ENCODE measurements around the gene SGPL1. TPM values are rescaled to one million over a fixed set of nuclear protein-coding genes. Genes with fewer than 3 reads are reported as not detected.

The SGPL1 gene
- total RNA-seq, 1 donor from 2014 or later = 37.1 TPM

- Histone ChIP-seq H3K27me3 (ENCODE audit: control insufficient read depth in 3 of 3, insufficient read depth in 3 of 3, low read length in 3 of 3) (peaks cover 0 to 3% (median 0%) of the 10 kb centered on the region in 3 donors), H3K4me3 (ENCODE audit: low read length in 3 of 3) (no peak overlapping the region), H3K9ac (ENCODE audit: low read depth in 1 of 3, low read length in 3 of 3) (no peak overlapping the region), H3K4me1 (ENCODE audit: control insufficient read depth in 3 of 3, insufficient read depth in 3 of 3, low read length in 3 of 3) (peaks cover 0 to 4% (median 2%) of the 10 kb centered on the region in 3 donors), H3K9me3 (ENCODE audit: control insufficient read depth in 3 of 3, low read length in 3 of 3) (no peaks in the 10 kb centered on the region), H3K36me3 (ENCODE audit: control insufficient read depth in 3 of 3, insufficient read depth in 3 of 3, low read length in 3 of 3) (no peaks in the 10 kb centered on the region), H3K27ac (ENCODE audit: low read depth, low read length) (no peak overlapping the region)
Measured at GRCh38 chr10:70899096-70899495, 83.3 kb downstream of the SGPL1 start.

- no peak overlapping the region for H3K9ac ChIP-seq (ENCODE audit: low read depth in 1 of 3, low read length in 3 of 3)
Measured at GRCh38 chr10:70901276-70901878, 85.6 kb downstream of the SGPL1 start.

GRCh38 chr10:70902661-70903261 lies 87.0 kb downstream of the SGPL1 start:
- Histone ChIP-seq H3K27me3 (ENCODE audit: control insufficient read depth in 3 of 3, insufficient read depth in 3 of 3, low read length in 3 of 3) (peaks cover 0 to 3% (median 3%) of the 10 kb centered on the region in 3 donors), H3K4me3 (ENCODE audit: low read length in 3 of 3) (peak overlapping the region in 1 of 3 donors; percentile 29), H3K4me1 (ENCODE audit: control insufficient read depth in 3 of 3, insufficient read depth in 3 of 3, low read length in 3 of 3) (peaks cover 7 to 10% (median 8%) of the 10 kb centered on the region in 3 donors), H3K27ac (ENCODE audit: low read depth, low read length) (no peak overlapping the region), H3K9ac (ENCODE audit: low read depth in 1 of 3, low read length in 3 of 3) (no peak overlapping the region), H3K36me3 (ENCODE audit: control insufficient read depth in 3 of 3, insufficient read depth in 3 of 3, low read length in 3 of 3) (no peaks in the 10 kb centered on the region), H3K9me3 (ENCODE audit: control insufficient read depth in 3 of 3, low read length in 3 of 3) (no peaks in the 10 kb centered on the region)

More at GRCh38 chr10:70901276-70901878, 85.6 kb downstream of the SGPL1 start:
- Histone ChIP-seq H3K9me3 (ENCODE audit: control insufficient read depth in 3 of 3, low read length in 3 of 3) (no peaks in the 10 kb centered on the region), H3K36me3 (ENCODE audit: control insufficient read depth in 3 of 3, insufficient read depth in 3 of 3, low read length in 3 of 3) (no peaks in the 10 kb centered on the region), H3K4me3 (ENCODE audit: low read length in 3 of 3) (no peak overlapping the region), H3K27me3 (ENCODE audit: control insufficient read depth in 3 of 3, insufficient read depth in 3 of 3, low read length in 3 of 3) (peaks cover 0 to 3% (median 0%) of the 10 kb centered on the region in 3 donors), H3K4me1 (ENCODE audit: control insufficient read depth in 3 of 3, insufficient read depth in 3 of 3, low read length in 3 of 3) (peaks cover 0 to 4% (median 2%) of the 10 kb centered on the region in 3 donors), H3K27ac (ENCODE audit: low read depth, low read length) (no peak overlapping the region)

- Histone ChIP-seq H3K4me3 (ENCODE audit: low read length in 3 of 3) (peak overlapping the region in 1 of 3 donors; percentile 29), H3K27ac (ENCODE audit: low read depth, low read length) (no peak overlapping the region), H3K36me3 (ENCODE audit: control insufficient read depth in 3 of 3, insufficient read depth in 3 of 3, low read length in 3 of 3) (no peaks in the 10 kb centered on the region), H3K9ac (ENCODE audit: low read depth in 1 of 3, low read length in 3 of 3) (no peak overlapping the region), H3K9me3 (ENCODE audit: control insufficient read depth in 3 of 3, low read length in 3 of 3) (no peaks in the 10 kb centered on the region), H3K4me1 (ENCODE audit: control insufficient read depth in 3 of 3, insufficient read depth in 3 of 3, low read length in 3 of 3) (peaks cover 7 to 17% (median 13%) of the 10 kb centered on the region in 3 donors), H3K27me3 (ENCODE audit: control insufficient read depth in 3 of 3, insufficient read depth in 3 of 3, low read length in 3 of 3) (peaks cover 0 to 3% (median 3%) of the 10 kb centered on the region in 3 donors)
Measured at GRCh38 chr10:70903262-70903921, 87.6 kb downstream of the SGPL1 start.

- Histone ChIP-seq H3K27me3 (ENCODE audit: control insufficient read depth in 3 of 3, insufficient read depth in 3 of 3, low read length in 3 of 3) (peaks cover 0 to 3% (median 3%) of the 10 kb centered on the region in 3 donors), H3K9ac (ENCODE audit: low read depth in 1 of 3, low read length in 3 of 3) (no peak overlapping the region)
Measured at GRCh38 chr10:70905071-70906021, 89.6 kb downstream of the SGPL1 start.

GRCh38 chr10:70906031-70906783 lies 90.5 kb downstream of the SGPL1 start:
- H3K27me3 ChIP-seq (ENCODE audit: control insufficient read depth in 3 of 3, insufficient read depth in 3 of 3, low read length in 3 of 3) = peaks cover 0 to 3% (median 3%) of the 10 kb centered on the region in 3 donors
- H3K4me3 ChIP-seq (ENCODE audit: low read length in 3 of 3) = no peak overlapping the region
- H3K9me3 ChIP-seq (ENCODE audit: control insufficient read depth in 3 of 3, low read length in 3 of 3) = no peaks in the 10 kb centered on the region
- no peak overlapping the region for H3K27ac ChIP-seq (ENCODE audit: low read depth, low read length)
- H3K4me1 ChIP-seq (ENCODE audit: control insufficient read depth in 3 of 3, insufficient read depth in 3 of 3, low read length in 3 of 3) = peaks cover 7 to 17% (median 13%) of the 10 kb centered on the region in 3 donors
- H3K9ac ChIP-seq (ENCODE audit: low read depth in 1 of 3, low read length in 3 of 3) = no peak overlapping the region
- no peaks in the 10 kb centered on the region for H3K36me3 ChIP-seq (ENCODE audit: control insufficient read depth in 3 of 3, insufficient read depth in 3 of 3, low read length in 3 of 3)

More at GRCh38 chr10:70905071-70906021, 89.6 kb downstream of the SGPL1 start:
- Histone ChIP-seq H3K9me3 (ENCODE audit: control insufficient read depth in 3 of 3, low read length in 3 of 3) (no peaks in the 10 kb centered on the region), H3K27ac (ENCODE audit: low read depth, low read length) (no peak overlapping the region), H3K36me3 (ENCODE audit: control insufficient read depth in 3 of 3, insufficient read depth in 3 of 3, low read length in 3 of 3) (no peaks in the 10 kb centered on the region), H3K4me1 (ENCODE audit: control insufficient read depth in 3 of 3, insufficient read depth in 3 of 3, low read length in 3 of 3) (peaks cover 7 to 17% (median 13%) of the 10 kb centered on the region in 3 donors), H3K4me3 (ENCODE audit: low read length in 3 of 3) (no peak overlapping the region)

GRCh38 chr10:70906953-70907636 lies 91.3 kb downstream of the SGPL1 start:
- Histone ChIP-seq H3K9ac (ENCODE audit: low read depth in 1 of 3, low read length in 3 of 3) (peak overlapping the region in 1 of 3 donors; percentile 25), H3K9me3 (ENCODE audit: control insufficient read depth in 3 of 3, low read length in 3 of 3) (no peaks in the 10 kb centered on the region), H3K27me3 (ENCODE audit: control insufficient read depth in 3 of 3, insufficient read depth in 3 of 3, low read length in 3 of 3) (peaks cover 0 to 3% (median 3%) of the 10 kb centered on the region in 3 donors), H3K4me3 (ENCODE audit: low read length in 3 of 3) (no peak overlapping the region), H3K27ac (ENCODE audit: low read depth, low read length) (no peak overlapping the region), H3K36me3 (ENCODE audit: control insufficient read depth in 3 of 3, insufficient read depth in 3 of 3, low read length in 3 of 3) (no peaks in the 10 kb centered on the region), H3K4me1 (ENCODE audit: control insufficient read depth in 3 of 3, insufficient read depth in 3 of 3, low read length in 3 of 3) (peaks cover 7 to 17% (median 13%) of the 10 kb centered on the region in 3 donors)

GRCh38 chr10:70907637-70908405 lies 92.1 kb downstream of the SGPL1 start:
- H3K4me1 ChIP-seq (ENCODE audit: control insufficient read depth in 3 of 3, insufficient read depth in 3 of 3, low read length in 3 of 3) = peaks cover 7 to 17% (median 13%) of the 10 kb centered on the region in 3 donors
- no peaks in the 10 kb centered on the region for H3K36me3 ChIP-seq (ENCODE audit: control insufficient read depth in 3 of 3, insufficient read depth in 3 of 3, low read length in 3 of 3)
- H3K27ac ChIP-seq (ENCODE audit: low read depth, low read length) = no peak overlapping the region
- H3K27me3 ChIP-seq (ENCODE audit: control insufficient read depth in 3 of 3, insufficient read depth in 3 of 3, low read length in 3 of 3) = peaks cover 0 to 3% (median 3%) of the 10 kb centered on the region in 3 donors
- peak overlapping the region in 2 of 3 donors; percentile 20 to 25 for H3K9ac ChIP-seq (ENCODE audit: low read depth in 1 of 3, low read length in 3 of 3)
- no peak overlapping the region for H3K4me3 ChIP-seq (ENCODE audit: low read length in 3 of 3)
- H3K9me3 ChIP-seq (ENCODE audit: control insufficient read depth in 3 of 3, low read length in 3 of 3) = no peaks in the 10 kb centered on the region
